Astrocyte of the cerebellum (primary cell): ENCODE results near the gene SPOUT1.
"Not testable (repeated sequence)": the region's sequence is repeated elsewhere in the genome, so short reads cannot be mapped to it uniquely, and the experiment has no call there.

Source experiments
- DNase-seq: peaks from one replicate; pipeline ENCODE4 v3.0.0-alpha.2; 2011; ENCODE audit warnings: low read depth
- H3K4me3 ChIP-seq: 2 replicates; pipeline ENCODE4 v1.5.1; 2011; ENCODE audit warnings: mild to moderate bottlenecking, low read depth, low read length, moderate library complexity
- CTCF ChIP-seq: IDR thresholded peaks from 2 replicates; pipeline ENCODE4 v1.5.1; 2012; ENCODE audit warnings: low read length, low read depth, moderate library complexity, mild to moderate bottlenecking; ENCODE audit errors: missing control alignments
- in situ Hi-C: cut with HindIII; loops from 2 replicates; pipeline ENCODE4 v1.10.0; 2017; ENCODE audit warnings: low sequenced_read_pairs

The SPOUT1 gene

GRCh38 chr9:128845186-128845931 is 15.8 kb upstream of the SPOUT1 start:
- in situ Hi-C loops = no loop called here
- DNase-seq = no peak

GRCh38 chr9:128843171-128843570 is 13.6 kb upstream of the SPOUT1 start:
- H3K4me3 ChIP-seq, in situ Hi-C loops, DNase-seq: not testable (repeated sequence)

More at GRCh38 chr9:128845186-128845931, 15.8 kb upstream of the SPOUT1 start:
- no peak overlapping the region for H3K4me3 ChIP-seq
- no peak for TF ChIP-seq CTCF

GRCh38 chr9:128841694-128842492 is 12.3 kb upstream of the SPOUT1 start:
- TF ChIP-seq CTCF = no peak
- H3K4me3 ChIP-seq = no peak overlapping the region
- DNase-seq = no peak
- in situ Hi-C loops = no loop called here

GRCh38 chr9:128840524-128840923 is 10.9 kb upstream of the SPOUT1 start:
- no peak overlapping the region for H3K4me3 ChIP-seq
- in situ Hi-C loops = no loop called here
- no peak for DNase-seq
- TF ChIP-seq CTCF = no peak

GRCh38 chr9:128838338-128838737 is 8.7 kb upstream of the SPOUT1 start:
- H3K4me3 ChIP-seq = no peak overlapping the region
- in situ Hi-C loops = no loop called here
- no peak for TF ChIP-seq CTCF
- DNase-seq = no peak

- in situ Hi-C loops = no loop called here
- DNase-seq = no peak
- no peak overlapping the region for H3K4me3 ChIP-seq
- no peak for TF ChIP-seq CTCF
These were observed 7.0 kb upstream of the SPOUT1 start for GRCh38 chr9:128836509-128837145.
